DMS53 (cell line): ENCODE measurements around the gene KIN.
"Not testable (repeated sequence)": the region's sequence is repeated elsewhere in the genome, so short reads cannot be mapped to it uniquely, and the experiment has no call there.

ENCODE experiments used
- DNase-seq: peaks from one replicate; lab custom pipeline; 2025; lab: John Stamatoyannopoulos, UW

KIN gene

DNA sequence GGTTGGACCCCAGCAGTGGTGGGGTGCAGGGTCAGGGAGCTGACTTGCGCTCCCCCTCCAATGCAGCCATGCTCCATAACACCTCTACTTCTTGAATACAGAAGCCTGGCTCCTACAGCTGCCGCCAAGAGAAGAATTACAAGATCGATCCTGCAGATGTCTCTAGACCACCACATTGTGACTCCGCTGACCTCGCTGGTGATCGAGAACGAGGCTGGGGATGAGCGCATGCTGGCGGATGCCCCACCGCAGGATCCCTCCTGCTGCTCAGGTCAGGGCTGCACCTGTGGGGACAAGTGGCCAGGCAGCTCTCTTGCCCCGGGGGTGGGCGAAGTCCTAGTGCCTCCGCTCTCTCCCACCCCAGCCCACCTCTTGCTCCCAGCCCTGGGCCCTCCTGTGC, 53.0 kb downstream of the KIN start:
- DNase-seq: no peak

DNA sequence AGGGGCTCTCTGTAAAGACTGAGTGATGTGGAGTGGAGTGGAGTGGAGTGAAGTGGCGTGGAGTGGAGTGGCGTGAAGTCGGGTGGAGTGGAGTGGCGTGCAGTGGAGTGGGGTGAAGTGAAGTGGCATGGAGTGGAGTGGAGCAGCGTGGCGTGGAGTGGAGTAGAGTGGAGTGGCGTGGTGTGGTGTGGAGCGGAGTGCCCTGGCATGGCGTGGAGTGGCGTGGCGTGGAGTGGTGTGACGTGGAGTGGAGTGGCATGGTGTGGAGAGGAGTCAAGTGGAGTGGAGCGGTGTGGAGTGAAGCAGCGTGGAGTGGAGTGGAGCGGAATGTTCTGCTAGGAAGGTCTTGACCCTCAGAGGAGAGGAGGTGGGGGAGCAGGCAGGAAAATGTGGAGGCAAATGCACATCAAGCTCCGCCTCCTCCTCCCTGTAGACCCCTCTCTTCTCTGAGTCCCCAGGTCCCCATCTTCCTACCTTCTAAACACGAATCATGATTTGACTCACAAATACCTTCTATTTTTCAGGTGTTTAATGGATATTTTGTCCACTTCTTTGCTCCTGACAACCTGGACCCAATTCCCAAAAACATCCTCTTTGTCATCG, 64.8 kb downstream of the KIN start:
- DNase-seq: no peak

DNA sequence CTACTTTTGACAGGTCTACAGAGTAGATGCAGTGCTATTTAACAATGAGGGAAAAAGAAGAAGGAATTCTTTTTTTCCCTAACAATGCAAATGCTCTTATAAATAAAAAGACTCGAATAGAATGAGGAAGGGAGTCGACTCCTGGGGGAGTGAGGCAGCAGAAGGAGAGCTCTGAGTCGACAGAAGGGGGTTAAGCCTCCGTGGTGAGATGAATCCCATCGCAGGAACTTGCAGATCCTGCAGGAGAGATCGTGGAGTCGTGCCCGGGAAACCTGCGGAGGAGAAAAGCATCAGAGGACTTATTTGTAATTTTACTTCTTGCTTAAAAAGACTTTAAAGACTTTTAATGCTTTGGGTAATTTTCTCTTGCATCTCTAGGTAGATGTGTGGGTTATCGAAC, 67.3 kb downstream of the KIN start:
- DNase-seq: no peak

DNA sequence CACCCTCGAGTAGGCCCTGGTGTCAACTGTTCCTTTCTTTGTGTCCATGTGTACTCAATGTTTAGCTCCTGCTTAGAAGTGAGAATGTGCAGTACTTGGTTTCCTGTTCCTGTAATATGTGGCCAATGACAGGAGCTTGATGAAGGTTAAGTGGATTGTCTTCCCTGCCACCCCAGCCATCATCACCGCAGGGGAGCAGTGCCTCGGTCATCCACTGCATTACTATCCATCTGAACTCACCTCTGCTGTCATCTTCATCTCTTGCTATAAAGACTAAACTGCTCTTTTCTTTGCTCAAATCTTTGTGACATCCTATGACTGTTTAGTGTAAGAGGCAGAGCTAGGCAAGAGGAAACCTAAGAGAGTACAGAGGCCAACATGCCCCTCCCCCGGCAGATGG, 69.1 kb downstream of the KIN start:
- DNase-seq: no peak

DNA sequence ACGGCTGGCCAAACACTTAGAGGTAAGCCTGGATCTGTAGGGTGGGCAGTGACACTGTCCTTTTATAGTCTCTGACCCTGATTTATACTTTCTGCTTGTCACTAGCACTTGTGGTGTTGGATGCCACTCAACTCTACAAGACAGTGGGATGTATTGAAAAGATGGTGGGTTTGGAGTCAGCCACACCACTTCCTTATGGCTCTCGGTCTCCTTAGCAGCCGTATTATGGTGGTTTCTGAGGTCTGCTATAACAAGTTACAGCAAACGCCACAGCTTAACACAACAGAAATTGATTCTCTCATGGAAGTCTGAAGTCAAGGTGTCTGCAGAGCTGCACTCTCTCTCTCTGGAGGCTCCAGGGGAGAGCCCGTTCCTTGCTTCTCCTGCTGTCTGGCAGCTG, 70.0 kb downstream of the KIN start:
- no peak for DNase-seq

DNA sequence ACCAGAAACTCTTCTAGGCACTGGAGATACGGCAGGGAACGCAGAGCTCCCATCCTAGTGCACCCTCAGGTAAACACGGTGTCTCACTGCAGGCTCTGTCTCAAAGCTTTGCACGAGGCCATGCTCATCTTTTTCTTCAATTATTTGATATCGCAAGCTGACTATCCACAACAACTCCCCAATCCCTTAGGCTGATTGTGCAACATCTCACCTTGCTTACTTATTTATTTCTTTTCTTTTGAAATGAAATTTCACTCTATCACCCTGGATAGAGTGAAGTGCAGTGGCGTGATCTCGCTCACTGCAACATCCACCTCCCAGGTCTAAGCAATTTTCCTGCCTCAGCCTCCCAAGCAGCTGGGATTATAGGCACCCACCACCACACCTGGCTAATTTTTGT, 72.3 kb downstream of the KIN start:
- no peak for DNase-seq

DNA sequence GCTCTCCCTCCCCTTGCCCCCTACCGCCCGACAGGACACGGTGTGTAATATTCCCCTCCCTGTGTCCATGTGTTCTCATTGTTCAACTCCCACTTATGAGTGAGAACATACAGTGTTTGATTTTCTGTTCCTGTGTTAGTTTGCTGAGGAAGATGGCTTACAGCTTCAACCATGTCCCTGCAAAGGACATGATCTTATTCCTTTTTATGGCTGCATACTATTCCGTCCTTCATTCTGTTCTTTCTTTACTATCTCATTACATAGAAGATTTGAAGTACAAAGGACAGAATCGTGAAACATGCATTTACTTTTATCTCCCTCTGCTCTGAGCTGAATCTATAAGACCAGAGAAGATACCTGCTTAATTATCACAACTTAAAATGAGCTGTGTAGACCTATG, 76.7 kb downstream of the KIN start:
- DNase-seq: not testable (repeated sequence)

DNA sequence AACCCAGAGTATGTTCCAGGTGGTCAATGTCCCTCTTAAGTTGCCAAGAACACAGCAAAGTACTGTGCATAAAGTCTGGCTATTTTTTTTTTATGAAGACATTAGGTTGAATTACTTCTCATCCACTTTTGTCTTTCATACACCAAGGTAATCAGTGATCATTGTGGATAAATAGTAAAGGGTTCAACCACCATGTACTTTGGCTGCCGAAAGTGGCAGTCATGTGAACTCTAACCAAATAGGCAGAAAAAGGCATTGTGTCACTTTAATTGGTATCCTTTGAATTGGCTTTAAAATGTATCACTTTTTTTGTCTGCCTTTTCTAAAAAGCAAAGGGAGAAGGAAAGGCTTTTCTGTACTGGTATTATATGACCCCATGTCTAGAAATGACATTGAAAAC, 77.3 kb downstream of the KIN start:
- no peak for DNase-seq

DNA sequence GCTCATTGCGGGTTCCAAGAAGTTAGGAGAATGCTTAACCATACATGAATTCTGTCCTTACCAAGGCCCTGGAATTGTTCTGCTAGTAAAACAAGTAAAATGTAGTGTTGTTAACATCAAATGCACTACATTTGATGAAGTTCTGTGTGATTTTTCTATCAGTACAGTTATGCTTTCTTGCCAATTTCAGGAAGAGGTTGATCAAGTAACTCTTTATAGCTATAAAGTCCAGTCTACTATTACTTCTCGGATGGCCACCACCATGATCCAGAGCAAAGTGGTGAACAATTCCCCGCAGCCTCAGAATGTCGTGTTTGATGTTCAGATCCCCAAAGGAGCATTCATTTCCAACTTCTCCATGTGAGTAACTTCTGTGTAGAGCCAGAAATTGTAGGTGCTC, 79.0 kb downstream of the KIN start:
- DNase-seq: no peak

DNA sequence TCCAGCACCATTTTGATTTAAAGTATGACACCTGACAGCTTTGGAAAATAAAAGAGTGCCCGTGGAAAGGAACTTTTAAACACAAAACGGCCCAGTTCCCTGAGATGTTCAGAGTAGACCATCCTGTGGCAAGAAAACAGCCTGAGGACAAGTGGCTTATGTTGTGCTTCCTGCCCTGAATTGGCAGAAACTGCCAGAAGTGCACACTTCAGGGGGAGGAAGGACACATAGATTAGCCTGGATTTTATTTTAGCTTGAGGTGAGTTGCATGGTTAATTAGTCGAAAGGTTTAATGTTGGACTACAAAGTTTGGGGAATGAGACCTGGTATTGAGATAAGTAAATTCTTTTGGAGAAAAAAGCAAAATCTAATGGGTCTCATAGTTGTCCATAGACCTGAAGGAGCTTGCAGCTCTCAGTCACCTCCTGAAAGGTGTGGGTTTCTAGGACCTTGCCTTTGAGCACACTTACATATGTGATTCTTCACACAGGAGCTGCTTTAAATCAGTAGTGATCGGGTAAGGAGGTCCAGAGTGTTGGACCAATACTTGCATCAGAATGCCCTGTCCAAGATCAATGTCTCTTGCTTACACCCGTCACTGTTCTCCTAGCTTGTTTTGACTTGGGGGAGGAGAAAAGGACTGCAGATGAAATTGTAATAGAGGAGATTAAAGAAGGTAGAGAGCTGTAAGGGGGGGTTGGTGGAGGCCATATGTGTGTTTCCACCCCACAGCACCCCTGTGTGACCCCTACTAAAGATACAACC, 79.8 kb downstream of the KIN start:
- no peak for DNase-seq

DNA sequence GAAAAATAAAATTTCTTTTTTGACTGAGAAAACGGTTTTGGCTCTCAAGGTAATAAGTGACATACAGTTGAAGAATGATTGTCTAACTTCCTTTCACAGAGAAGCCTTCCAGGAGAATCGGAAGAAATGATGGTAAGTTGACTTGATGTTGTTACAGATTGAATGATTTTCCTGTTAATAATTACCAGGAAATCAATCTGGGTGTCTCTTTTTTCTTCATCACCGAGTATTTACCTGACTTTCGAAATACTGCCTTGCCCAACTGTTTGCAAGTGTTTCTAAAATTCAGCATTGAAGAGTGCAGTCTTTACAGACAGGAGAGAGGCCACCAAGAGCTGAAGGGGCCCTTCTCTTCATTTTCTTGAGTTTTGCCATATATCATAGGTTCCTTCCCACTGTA, 80.7 kb downstream of the KIN start:
- no peak for DNase-seq

DNA sequence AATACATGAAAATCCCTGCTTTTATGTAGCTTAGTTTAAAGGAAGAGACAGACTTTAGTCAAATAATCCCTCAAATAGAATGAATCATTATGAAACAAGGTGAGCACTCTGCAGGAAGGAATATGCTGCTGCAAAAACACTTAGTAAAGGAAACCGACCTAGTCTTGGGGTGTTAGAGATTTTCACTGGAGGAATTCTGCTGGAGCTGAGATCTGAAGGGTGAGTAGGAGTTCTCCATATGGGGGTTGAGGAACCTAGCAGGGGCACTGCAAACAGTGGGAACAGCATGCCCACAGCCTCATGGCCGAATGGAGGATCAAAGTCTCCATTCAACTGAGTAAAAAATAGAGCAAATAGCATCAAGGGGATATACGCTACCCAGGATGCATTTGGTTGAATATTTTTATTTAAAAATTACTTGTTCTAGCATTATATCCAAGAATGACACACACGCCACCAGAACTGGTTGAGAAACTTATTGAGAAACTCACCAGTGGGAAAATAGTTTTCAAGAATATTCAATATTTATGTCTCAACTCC, 81.2 kb downstream of the KIN start:
- no peak for DNase-seq

DNA sequence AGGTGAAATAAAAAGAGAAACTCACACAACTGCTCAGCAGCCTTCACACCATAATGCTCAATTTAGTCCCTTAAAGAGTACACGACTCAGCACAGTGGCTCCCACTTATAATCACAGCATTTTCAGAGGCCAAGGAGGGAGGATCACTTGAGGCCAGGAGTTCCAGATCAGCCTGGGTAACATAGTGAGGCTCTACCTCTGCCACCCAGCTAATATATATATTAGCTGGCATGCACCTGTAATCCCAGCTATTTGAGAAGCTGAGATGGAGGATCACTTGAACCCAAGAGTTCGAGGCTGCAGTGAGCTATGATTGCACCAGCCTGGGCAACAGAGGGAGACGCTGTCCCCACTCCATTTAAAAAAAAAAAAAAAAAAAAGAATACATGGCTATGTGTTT, 82.5 kb downstream of the KIN start:
- DNase-seq: no peak

DNA sequence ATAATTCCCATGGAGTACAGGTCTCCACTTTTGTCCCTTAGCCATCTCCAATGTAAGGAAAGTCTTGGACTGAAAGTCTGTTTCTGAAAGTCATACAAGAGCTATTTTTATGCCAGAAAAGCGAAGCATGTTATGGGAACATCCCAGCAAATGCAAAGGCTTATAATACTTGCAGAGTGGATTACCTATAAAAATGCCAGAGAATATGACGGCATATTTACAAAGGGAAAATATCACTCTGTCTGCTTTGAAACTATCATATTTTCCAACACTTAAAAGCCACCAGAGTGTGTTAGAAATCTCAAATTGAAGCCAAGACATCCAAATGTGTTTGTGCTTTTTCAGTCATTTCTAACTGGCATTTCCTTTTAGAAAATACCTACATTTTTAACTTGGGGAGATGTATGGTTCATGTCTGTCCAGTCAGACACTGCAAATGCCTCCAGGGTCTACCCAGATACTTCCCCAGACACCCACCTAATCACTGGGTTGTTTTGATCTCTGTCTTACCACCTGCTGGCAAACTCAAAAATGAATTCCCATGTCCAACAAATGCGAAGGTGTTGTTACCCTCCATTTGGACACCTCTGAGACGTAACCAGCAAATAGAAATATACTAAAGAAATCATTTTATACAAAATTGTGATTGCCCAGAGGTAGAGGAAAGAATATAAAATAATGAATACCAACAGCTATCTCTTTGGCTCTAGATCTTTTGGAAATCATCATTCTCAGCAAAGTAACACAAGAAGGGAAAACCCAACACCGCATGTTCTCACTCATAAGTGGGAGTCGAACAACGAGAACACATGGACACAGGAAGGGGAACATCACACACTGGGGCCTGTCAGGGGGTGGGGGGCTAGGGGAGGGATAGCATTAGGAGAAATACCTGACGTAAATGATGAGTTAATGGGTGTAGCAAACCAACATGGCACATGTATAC, 83.4 kb downstream of the KIN start:
- no peak for DNase-seq

DNA sequence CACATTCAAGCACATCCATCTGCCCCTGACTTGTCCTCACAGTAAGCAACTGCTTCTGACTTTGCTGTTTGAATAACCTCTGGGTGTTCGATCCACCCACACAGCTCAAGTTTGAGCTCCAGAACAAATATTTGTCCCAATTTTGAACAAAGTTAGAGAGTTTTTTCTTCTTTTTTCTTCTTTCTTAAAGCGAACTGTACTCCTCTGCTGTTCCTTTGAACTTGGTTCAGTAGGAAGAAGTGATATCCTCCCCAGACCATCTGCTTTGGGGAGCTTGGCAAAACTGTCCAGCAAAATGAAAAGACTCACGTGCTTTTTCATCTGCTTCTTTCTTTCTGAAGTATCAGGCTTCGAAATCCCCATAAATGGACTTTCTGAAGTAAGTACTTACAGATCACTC, 84.7 kb downstream of the KIN start, which contains the start of gene ITIH2:
TSS of gene ITIH2 (plus strand) at position 177 of the 400 bp plus-strand sequence. CDS start at position 296, 119 bp downstream.
- DNase-seq: no peak

DNA sequence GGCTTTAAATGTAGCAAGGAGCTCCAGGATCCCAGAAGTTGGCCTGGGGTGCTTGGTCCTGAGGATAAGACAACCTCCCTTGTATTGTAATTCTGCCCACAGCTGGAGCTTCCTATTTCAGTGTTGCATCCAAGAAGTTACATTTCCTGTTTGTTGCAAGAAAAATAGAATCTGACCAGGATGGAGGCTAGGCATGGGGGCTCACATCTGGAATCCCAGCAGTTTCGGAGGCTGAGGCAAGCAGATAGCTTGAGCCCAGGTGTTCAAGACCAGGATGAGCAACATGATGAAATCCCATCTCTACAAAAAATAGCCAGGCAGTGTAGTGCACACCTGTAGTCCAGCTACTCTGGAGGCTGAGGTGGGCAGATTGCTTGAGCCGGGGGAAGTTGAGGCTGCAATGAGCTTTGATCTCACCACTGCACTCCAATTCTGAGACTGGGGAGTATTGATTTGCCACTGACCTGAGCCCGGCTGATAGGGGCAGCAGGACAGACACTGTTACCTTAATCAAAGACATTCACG, 85.4 kb downstream of the KIN start:
- no peak for DNase-seq

DNA sequence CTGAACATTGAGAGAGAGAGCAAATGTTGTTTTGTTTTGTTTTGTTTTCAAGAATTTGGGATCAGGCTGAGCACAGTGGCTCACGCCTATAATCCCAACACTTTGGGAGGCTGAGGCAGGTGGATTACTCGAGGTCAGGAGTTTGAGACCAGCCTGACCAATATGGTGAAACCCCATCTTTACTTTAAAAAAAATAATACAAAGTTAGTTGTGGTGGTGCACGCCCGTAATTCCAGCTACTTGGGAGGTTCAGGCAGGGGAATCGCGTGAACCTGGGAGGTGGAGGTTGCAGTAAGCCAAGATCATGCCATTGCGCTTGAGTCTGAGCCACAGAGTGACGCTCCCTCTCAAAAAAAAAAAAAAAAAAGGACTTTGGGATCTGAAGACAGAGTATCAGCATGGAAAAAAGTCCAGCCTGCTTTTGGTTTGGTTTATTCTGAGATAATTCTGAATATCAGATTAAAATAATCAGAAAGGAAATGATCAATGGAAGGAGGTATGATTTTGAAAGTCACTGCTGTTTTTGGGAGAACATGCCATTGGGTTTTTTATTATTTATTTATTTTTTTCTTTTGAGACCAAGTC, 86.5 kb downstream of the KIN start:
- DNase-seq: no peak
